Pancreas (tissue), 10 donors: Measurements from ENCODE around the gene TAF3. TPM values are rescaled to one million over a fixed set of nuclear protein-coding genes. Genes with fewer than 3 reads are reported as not detected.

Experiments used
- ATAC-seq, 4 donors: fragments of 200-7000 bp; cut with Tn5 transposase; one replicate each; pipeline versions ENCODE4 v1.8.0 to v1.9.1; 2020; ENCODE audit warnings: mild to moderate bottlenecking in 4 of 4, moderate library complexity in 4 of 4
- DNase-seq, 6 donors: peaks; one replicate each; pipeline ENCODE4 v3.0.0-alpha.2; 2020
- FAIRE-seq: peaks from 2 replicates; lab custom pipeline; 2012; peaks lifted over from hg19 to GRCh38; lab: Jason Lieb, UNC
- H3K27ac ChIP-seq, 4 donors: fragments of 200-600 bp; sonication (generic); 1 replicate in 3 of 4; 2 replicates in 1 of 4; pipeline versions ENCODE4 v1.5.0 to v1.8.0; 2020
- H3K27me3 ChIP-seq, 4 donors: fragments of 200-600 bp; one replicate each; pipeline ENCODE4 v1.8.0; 2021
- H3K36me3 ChIP-seq, 3 donors: fragments of 200-600 bp; sonication (generic) in 1 of 3; one replicate each; pipeline versions ENCODE4 v1.5.0 to v1.8.0; 2020 to 2021
- H3K4me1 ChIP-seq, 3 donors: fragments of 200-600 bp; one replicate each; pipeline ENCODE4 v1.8.0; 2021
- H3K4me3 ChIP-seq, 4 donors: fragments of 200-600 bp; sonication (generic) in 2 of 4; one replicate each; pipeline versions ENCODE4 v1.5.0 to v1.8.0; 2020 to 2021
- H3K9me3 ChIP-seq, 4 donors: fragments of 200-600 bp; one replicate each; pipeline ENCODE4 v1.8.0; 2021
- CTCF ChIP-seq, 4 donors: fragments of 200-600 bp; sonication (generic) in 3 of 4; IDR thresholded peaks; one replicate each; pipeline versions ENCODE4 v1.5.0 to v1.8.0; 2021; ENCODE audit warnings: antibody characterized with exemption in 4 of 4
- WGBS, 2 donors: extraction: QIAGEN DNeasy Blood & Tissue Kit; methylation state at CpG; one replicate each; pipeline ENCODE4 v1.1.7; 2013; 5-methylcytosine and 5-hydroxymethylcytosine counted together
- intact Hi-C, 3 donors: fragments of 100-400 bp; cut with DNase I; formaldehyde crosslinking; loops; one replicate each; pipeline versions ENCODE4 v1.11.1 to v1.14.2; 2022
- polyA plus RNA-seq, 2 donors: library from polyadenylated mRNA; stranded (reverse); fragments of 200-250 nt; gene quantifications; one replicate each; pipeline ENCODE4 v1.2.3, GENCODE V29; 2013
- total RNA-seq, 6 donors: library from RNA; stranded (reverse); fragmentation: NEBNext Ultra II Directional in 4 of 6; extraction: Animal tissue kit (Norgen Biotek cat#: 25700) in 4 of 6; gene quantifications; one replicate each; pipeline versions ENCODE4 v1.2.1 to v1.2.4, GENCODE V29; 2021 to 2023
- donor health status: healthy with polysubstance abuse.
- donor health status: DM: no; HTN: no; CAD: no; lungs with moderate emphysema.
- donor health status: DM: no; HTN: no; CAD: no.
- donor health status: control.
- donor health status: control.
- donor health status: Bipolar disorder and iron deficiency.
- donor health status: DM: yes; HTN: yes; CAD: no.
- donor health status: DM: no; HTN: no; CAD: no.
- donor health status: DM: no; HTN: no; CAD: no.
- donor health status: DM: yes; HTN: yes; CAD: no.

The TAF3 gene
- total and polyA plus RNA-seq, 8 donors, result 2.9 to 5.8 (median 4.0) TPM

- Histone ChIP-seq H3K9me3 (no peaks in the 10 kb centered on the region), H3K4me1 (no peaks in the 10 kb centered on the region), H3K36me3 (no peaks in the 10 kb centered on the region), H3K27ac (no peak overlapping the region), H3K27me3 (peaks cover 0 to 19% (median 5%) of the 10 kb centered on the region in 4 donors), H3K4me3 (no peak overlapping the region)
- intact Hi-C loops, result no loop called here
- no peak for TF ChIP-seq CTCF (IDR thresholded peaks at IDR 0.05)
- DNase-seq (no peak), ATAC-seq (no peak), FAIRE-seq (no peak)
- WGBS, 2 donors, result 80 to 85% methylated on average over 16 to 17 of the region's 17 CpGs
Observed at GRCh38 chr10:8061274-8062211, 243.2 kb downstream of the TAF3 start.

- WGBS, 2 donors, result 27 to 35% methylated on average over 15 of the region's 15 CpGs
- intact Hi-C loops, result no loop called here
- Histone ChIP-seq H3K27me3 (peaks cover 0 to 20% (median 5%) of the 10 kb centered on the region in 4 donors), H3K4me3 (no peak overlapping the region), H3K27ac (no peak overlapping the region), H3K9me3 (no peaks in the 10 kb centered on the region), H3K36me3 (no peaks in the 10 kb centered on the region), H3K4me1 (no peaks in the 10 kb centered on the region)
- no peak for DNase-seq
- no peak for TF ChIP-seq CTCF (IDR thresholded peaks at IDR 0.05)
- FAIRE-seq, result no peak
- ATAC-seq, result no peak
Observed at GRCh38 chr10:8063128-8063908, 245.0 kb downstream of the TAF3 start.

GRCh38 chr10:8063935-8064334 is 245.6 kb downstream of the TAF3 start:
- H3K4me1 ChIP-seq, result no peaks in the 10 kb centered on the region
- 15 to 21% methylated on average over 13 of the region's 13 CpGs for WGBS, 2 donors
- TF ChIP-seq CTCF (IDR thresholded peaks at IDR 0.05), result no peak
- intact Hi-C loops, result no loop called here
- no peak overlapping the region for H3K27ac ChIP-seq
- no peaks in the 10 kb centered on the region for H3K36me3 ChIP-seq
- H3K9me3 ChIP-seq, result no peaks in the 10 kb centered on the region
- FAIRE-seq, result no peak
- ATAC-seq, result no peak
- H3K4me3 ChIP-seq, result no peak overlapping the region
- DNase-seq, result no peak
- peaks cover 0 to 20% (median 5%) of the 10 kb centered on the region in 4 donors for H3K27me3 ChIP-seq

- FAIRE-seq (no peak), ATAC-seq (no peak), DNase-seq (no peak)
- Histone ChIP-seq H3K27ac (no peak overlapping the region), H3K4me3 (no peak overlapping the region), H3K9me3 (no peaks in the 10 kb centered on the region), H3K27me3 (peaks cover 0 to 20% (median 3%) of the 10 kb centered on the region in 4 donors), H3K4me1 (no peaks in the 10 kb centered on the region), H3K36me3 (no peaks in the 10 kb centered on the region)
- no peak for TF ChIP-seq CTCF (IDR thresholded peaks at IDR 0.05)
- intact Hi-C loops, result no loop called here
- WGBS, 2 donors, result 29 to 31% methylated on average over 5 of the region's 5 CpGs
Observed at GRCh38 chr10:8064436-8064835, 246.1 kb downstream of the TAF3 start.
